Measurements from ENCODE around the gene ARSD. TPM values are rescaled to one million over a fixed set of nuclear protein-coding genes. Genes with fewer than 3 reads are reported as not detected.

The ARSD gene
- polyA plus RNA-seq, 1 donor (not counting 4 experiments of a cell fraction or from before 2014, with no cell fraction given) = 7.9 TPM

GRCh38 chrX:2908125-2908685, 20.9 kb downstream of the ARSD start:
- Histone ChIP-seq H3K36me3 (ENCODE audit: control insufficient read depth in 2 of 2, extremely low read depth in 1 of 2, insufficient read depth in 2 of 2, low read length in 2 of 2) (no peaks in the 10 kb centered on the region), H3K9me3 (ENCODE audit: control insufficient read depth, low read depth, low read length) (peaks cover 4% of the 10 kb centered on the region), H3K9ac (ENCODE audit: control insufficient read depth, extremely low read depth, insufficient read depth, low read length) (no peak overlapping the region), H3K27ac (ENCODE audit: control insufficient read depth, insufficient read depth, low read length) (no peak overlapping the region), H3K9me1 (ENCODE audit: control insufficient read depth, extremely low read depth, insufficient read depth, low read length) (no peaks in the 10 kb centered on the region), H2AFZ (ENCODE audit: control insufficient read depth, low read length) (no peak overlapping the region), H3K4me2 (ENCODE audit: control insufficient read depth, extremely low read depth, insufficient read depth, low read depth, low read length) (no peak overlapping the region), H3K4me3 (ENCODE audit: control insufficient read depth in 2 of 3, extremely low read depth in 1 of 3, insufficient read depth in 2 of 3, low read depth in 1 of 3, low read length in 3 of 3) (no peak overlapping the region), H3K79me2 (ENCODE audit: control insufficient read depth, insufficient read depth, low read length) (no peaks in the 10 kb centered on the region), H4K20me1 (ENCODE audit: control insufficient read depth, extremely low read depth, insufficient read depth, low read length) (no peaks in the 10 kb centered on the region), H3K4me1 (ENCODE audit: control insufficient read depth, extremely low read depth, insufficient read depth, low read length) (no peaks in the 10 kb centered on the region), H3K27me3 (ENCODE audit: control insufficient read depth, extremely low read depth, insufficient read depth, low read length) (no peaks in the 10 kb centered on the region)
- DNase-seq (ENCODE audit: low read depth, low spot score) (no peak), FAIRE-seq (no peak)
- TF ChIP-seq EZH2 (IDR thresholded peaks at IDR 0.05; ENCODE audit: low read length) = no peak
- dilution Hi-C loops (cut with MboI; ENCODE audit: extremely low pct_ligation_motif_present, low sequenced_read_pairs) = no loop called here

GRCh38 chrX:2907295-2907694, 21.8 kb downstream of the ARSD start:
- TF ChIP-seq EZH2 (IDR thresholded peaks at IDR 0.05; ENCODE audit: low read length) (no peak), CTCF (optimal IDR thresholded peaks at IDR 0.05 in 1 of 3, IDR thresholded peaks at IDR 0.05 in 1 of 3, conservative IDR thresholded peaks at IDR 0.05 in 1 of 3; ENCODE audit: extremely low read depth in 1 of 3, insufficient read depth in 2 of 3, low read length in 3 of 3) (no peak)
- H3K36me3 ChIP-seq (ENCODE audit: control insufficient read depth in 2 of 2, extremely low read depth in 1 of 2, insufficient read depth in 2 of 2, low read length in 2 of 2) = no peaks in the 10 kb centered on the region
- DNase-seq (ENCODE audit: low read depth, low spot score) (no peak), FAIRE-seq (no peak)
- peaks cover 4% of the 10 kb centered on the region for H3K9me3 ChIP-seq (ENCODE audit: control insufficient read depth, low read depth, low read length)
- H3K79me2 ChIP-seq (ENCODE audit: control insufficient read depth, insufficient read depth, low read length) = no peaks in the 10 kb centered on the region
- no peak overlapping the region for H3K4me3 ChIP-seq (ENCODE audit: control insufficient read depth in 2 of 3, extremely low read depth in 1 of 3, insufficient read depth in 2 of 3, low read depth in 1 of 3, low read length in 3 of 3)
- no peak overlapping the region for H3K4me2 ChIP-seq (ENCODE audit: control insufficient read depth, extremely low read depth, insufficient read depth, low read depth, low read length)
- H3K27ac ChIP-seq (ENCODE audit: control insufficient read depth, insufficient read depth, low read length) = no peak overlapping the region
- no peaks in the 10 kb centered on the region for H3K27me3 ChIP-seq (ENCODE audit: control insufficient read depth, extremely low read depth, insufficient read depth, low read length)
- H3K9ac ChIP-seq (ENCODE audit: control insufficient read depth, extremely low read depth, insufficient read depth, low read length) = no peak overlapping the region
- H3K9me1 ChIP-seq (ENCODE audit: control insufficient read depth, extremely low read depth, insufficient read depth, low read length) = no peaks in the 10 kb centered on the region
- H4K20me1 ChIP-seq (ENCODE audit: control insufficient read depth, extremely low read depth, insufficient read depth, low read length) = no peaks in the 10 kb centered on the region
- no peak overlapping the region for H2AFZ ChIP-seq (ENCODE audit: control insufficient read depth, low read length)
- dilution Hi-C loops (cut with MboI; ENCODE audit: extremely low pct_ligation_motif_present, low sequenced_read_pairs) = no loop called here
- H3K4me1 ChIP-seq (ENCODE audit: control insufficient read depth, extremely low read depth, insufficient read depth, low read length) = no peaks in the 10 kb centered on the region

- no peak for FAIRE-seq
- TF ChIP-seq CTCF (optimal IDR thresholded peaks at IDR 0.05 in 1 of 3, IDR thresholded peaks at IDR 0.05 in 1 of 3, conservative IDR thresholded peaks at IDR 0.05 in 1 of 3; ENCODE audit: extremely low read depth in 1 of 3, insufficient read depth in 2 of 3, low read length in 3 of 3) (peak in 1 of 3 experiments; percentile 22), EZH2 (IDR thresholded peaks at IDR 0.05; ENCODE audit: low read length) (no peak)
- Histone ChIP-seq H3K27me3 (ENCODE audit: control insufficient read depth, extremely low read depth, insufficient read depth, low read length) (no peaks in the 10 kb centered on the region), H3K4me2 (ENCODE audit: control insufficient read depth, extremely low read depth, insufficient read depth, low read depth, low read length) (no peak overlapping the region), H3K9ac (ENCODE audit: control insufficient read depth, extremely low read depth, insufficient read depth, low read length) (no peak overlapping the region), H3K4me3 (ENCODE audit: control insufficient read depth in 2 of 3, extremely low read depth in 1 of 3, insufficient read depth in 2 of 3, low read depth in 1 of 3, low read length in 3 of 3) (no peak overlapping the region), H3K4me1 (ENCODE audit: control insufficient read depth, extremely low read depth, insufficient read depth, low read length) (peaks cover 6% of the 10 kb centered on the region), H3K79me2 (ENCODE audit: control insufficient read depth, insufficient read depth, low read length) (no peaks in the 10 kb centered on the region), H3K9me1 (ENCODE audit: control insufficient read depth, extremely low read depth, insufficient read depth, low read length) (no peaks in the 10 kb centered on the region), H3K9me3 (ENCODE audit: control insufficient read depth, low read depth, low read length) (peaks cover 4% of the 10 kb centered on the region), H3K27ac (ENCODE audit: control insufficient read depth, insufficient read depth, low read length) (no peak overlapping the region), H3K36me3 (ENCODE audit: control insufficient read depth in 2 of 2, extremely low read depth in 1 of 2, insufficient read depth in 2 of 2, low read length in 2 of 2) (no peaks in the 10 kb centered on the region), H4K20me1 (ENCODE audit: control insufficient read depth, extremely low read depth, insufficient read depth, low read length) (no peaks in the 10 kb centered on the region), H2AFZ (ENCODE audit: control insufficient read depth, low read length) (no peak overlapping the region)
- DNase-seq (ENCODE audit: low read depth, low spot score) = no peak
- dilution Hi-C loops (cut with MboI; ENCODE audit: extremely low pct_ligation_motif_present, low sequenced_read_pairs) = no loop called here
Observed at GRCh38 chrX:2903366-2903765, 25.8 kb downstream of the ARSD start.
